ENCODE measurements around the gene KCNN3. TPM values are rescaled to one million over a fixed set of nuclear protein-coding genes. Genes with fewer than 3 reads are reported as not detected.
A peak's percentile ranks its signal among the peaks of the same experiment; 100 is the strongest.

Gene KCNN3
- total RNA-seq, 2 donors from 2014 or later, result 0.10 to 0.42 TPM

- peaks cover 37% of the 10 kb centered on the region for H3K27me3 Mint-ChIP-seq (ENCODE audit: low read depth)
- no peak overlapping the region for H3K27ac Mint-ChIP-seq
- ATAC-seq (replicated peaks in 1 of 2), result peak; percentile 53 to 61
Observed at GRCh38 chr1:154863315-154864174, 6.5 kb downstream of the KCNN3 start.

GRCh38 chr1:154862907-154863306, 7.2 kb downstream of the KCNN3 start:
- Mint-ChIP-seq H3K4me1 (ENCODE audit: low read depth) (peaks cover 63% of the 10 kb centered on the region), H3K27ac (no peak overlapping the region)

More at GRCh38 chr1:154863315-154864174, 6.5 kb downstream of the KCNN3 start:
- Mint-ChIP-seq H3K4me1 (ENCODE audit: low read depth) (peaks cover 57% of the 10 kb centered on the region), H3K9me3 (no peaks in the 10 kb centered on the region), H3K36me3 (ENCODE audit: insufficient read depth in 2 of 2) (no peaks in the 10 kb centered on the region), H3K4me3 (peak overlapping the region; percentile 11 to 36)
- DNase-seq, result peak in 1 of 2 donors; percentile 62

GRCh38 chr1:154861607-154862094, 8.4 kb downstream of the KCNN3 start:
- no peaks in the 10 kb centered on the region for H3K36me3 Mint-ChIP-seq (ENCODE audit: insufficient read depth in 2 of 2)
- peaks cover 24% of the 10 kb centered on the region for H3K27me3 Mint-ChIP-seq (ENCODE audit: low read depth)
- no peak overlapping the region for H3K4me3 Mint-ChIP-seq
- H3K9me3 Mint-ChIP-seq, result no peaks in the 10 kb centered on the region
- H3K4me1 Mint-ChIP-seq (ENCODE audit: low read depth), result peaks cover 69% of the 10 kb centered on the region
- H3K27ac Mint-ChIP-seq, result no peak overlapping the region
- no peak for ATAC-seq (replicated peaks in 1 of 2)
- DNase-seq, result no peak

More at GRCh38 chr1:154862907-154863306, 7.2 kb downstream of the KCNN3 start:
- peak overlapping the region in 1 of 2 donors; percentile 36 for H3K4me3 Mint-ChIP-seq
- DNase-seq (no peak), ATAC-seq (replicated peaks in 1 of 2) (no peak)
- peaks cover 30% of the 10 kb centered on the region for H3K27me3 Mint-ChIP-seq (ENCODE audit: low read depth)
- no peaks in the 10 kb centered on the region for H3K36me3 Mint-ChIP-seq (ENCODE audit: insufficient read depth in 2 of 2)
- H3K9me3 Mint-ChIP-seq, result no peaks in the 10 kb centered on the region

GRCh38 chr1:154860156-154860870, 9.8 kb downstream of the KCNN3 start:
- Mint-ChIP-seq H3K27me3 (ENCODE audit: low read depth) (peaks cover 18% of the 10 kb centered on the region), H3K36me3 (ENCODE audit: insufficient read depth in 2 of 2) (no peaks in the 10 kb centered on the region), H3K27ac (no peak overlapping the region), H3K4me1 (ENCODE audit: low read depth) (peaks cover 68% of the 10 kb centered on the region), H3K4me3 (peak overlapping the region; percentile 62 to 66), H3K9me3 (no peaks in the 10 kb centered on the region)
- no peak for ATAC-seq (replicated peaks in 1 of 2)
- DNase-seq, result no peak

- no peak for DNase-seq
- Mint-ChIP-seq H3K27me3 (ENCODE audit: low read depth) (peaks cover 18% of the 10 kb centered on the region), H3K9me3 (no peaks in the 10 kb centered on the region), H3K4me3 (no peak overlapping the region), H3K4me1 (ENCODE audit: low read depth) (peaks cover 63% of the 10 kb centered on the region), H3K27ac (no peak overlapping the region), H3K36me3 (ENCODE audit: insufficient read depth in 2 of 2) (no peaks in the 10 kb centered on the region)
- peak; percentile 52 to 65 for ATAC-seq (replicated peaks in 1 of 2)
Observed at GRCh38 chr1:154859786-154860155, 10.3 kb downstream of the KCNN3 start.

- ATAC-seq (replicated peaks in 1 of 2), result no peak
Observed at GRCh38 chr1:154859151-154859785, 10.8 kb downstream of the KCNN3 start.

GRCh38 chr1:154857441-154858215, 12.5 kb downstream of the KCNN3 start:
- peaks cover 41% of the 10 kb centered on the region for H3K4me1 Mint-ChIP-seq (ENCODE audit: low read depth)
- ATAC-seq (replicated peaks in 1 of 2) (peak; percentile 41 to 74), DNase-seq (peak; percentile 30 to 36)
- peak overlapping the region in 1 of 2 donors; percentile 41 for H3K4me3 Mint-ChIP-seq
- peaks cover 18% of the 10 kb centered on the region for H3K27me3 Mint-ChIP-seq (ENCODE audit: low read depth)
- no peaks in the 10 kb centered on the region for H3K9me3 Mint-ChIP-seq
- H3K27ac Mint-ChIP-seq, result no peak overlapping the region
- no peaks in the 10 kb centered on the region for H3K36me3 Mint-ChIP-seq (ENCODE audit: insufficient read depth in 2 of 2)

More at GRCh38 chr1:154859151-154859785, 10.8 kb downstream of the KCNN3 start:
- Mint-ChIP-seq H3K27me3 (ENCODE audit: low read depth) (peaks cover 18% of the 10 kb centered on the region), H3K27ac (no peak overlapping the region), H3K4me3 (no peak overlapping the region), H3K9me3 (no peaks in the 10 kb centered on the region), H3K36me3 (ENCODE audit: insufficient read depth in 2 of 2) (no peaks in the 10 kb centered on the region), H3K4me1 (ENCODE audit: low read depth) (peaks cover 58% of the 10 kb centered on the region)
- DNase-seq, result no peak

GRCh38 chr1:154857022-154857421, 13.1 kb downstream of the KCNN3 start:
- no peak for DNase-seq
- ATAC-seq (replicated peaks in 1 of 2), result no peak
- H3K9me3 Mint-ChIP-seq, result no peaks in the 10 kb centered on the region
- peaks cover 15% of the 10 kb centered on the region for H3K27me3 Mint-ChIP-seq (ENCODE audit: low read depth)
- no peaks in the 10 kb centered on the region for H3K36me3 Mint-ChIP-seq (ENCODE audit: insufficient read depth in 2 of 2)
- no peak overlapping the region for H3K4me3 Mint-ChIP-seq
- no peak overlapping the region for H3K27ac Mint-ChIP-seq
- peaks cover 35% of the 10 kb centered on the region for H3K4me1 Mint-ChIP-seq (ENCODE audit: low read depth)

GRCh38 chr1:154856544-154856943, 13.5 kb downstream of the KCNN3 start:
- no peak overlapping the region for H3K27ac Mint-ChIP-seq
- peaks cover 38% of the 10 kb centered on the region for H3K4me1 Mint-ChIP-seq (ENCODE audit: low read depth)
- DNase-seq, result no peak
- H3K36me3 Mint-ChIP-seq (ENCODE audit: insufficient read depth in 2 of 2), result no peaks in the 10 kb centered on the region
- H3K4me3 Mint-ChIP-seq, result no peak overlapping the region
- H3K9me3 Mint-ChIP-seq, result no peaks in the 10 kb centered on the region
- peaks cover 11% of the 10 kb centered on the region for H3K27me3 Mint-ChIP-seq (ENCODE audit: low read depth)
- peak; percentile 18 to 21 for ATAC-seq (replicated peaks in 1 of 2)

- ATAC-seq (replicated peaks in 1 of 2) (no peak), DNase-seq (no peak)
- Mint-ChIP-seq H3K4me1 (ENCODE audit: low read depth) (peaks cover 40% of the 10 kb centered on the region), H3K27me3 (ENCODE audit: low read depth) (peaks cover 6% of the 10 kb centered on the region), H3K27ac (no peak overlapping the region), H3K36me3 (ENCODE audit: insufficient read depth in 2 of 2) (no peaks in the 10 kb centered on the region), H3K9me3 (no peaks in the 10 kb centered on the region), H3K4me3 (no peak overlapping the region)
Observed at GRCh38 chr1:154856049-154856448, 14.0 kb downstream of the KCNN3 start.

- H3K36me3 Mint-ChIP-seq (ENCODE audit: insufficient read depth in 2 of 2), result no peaks in the 10 kb centered on the region
- peaks cover 3% of the 10 kb centered on the region for H3K27me3 Mint-ChIP-seq (ENCODE audit: low read depth)
- no peak overlapping the region for H3K4me3 Mint-ChIP-seq
- ATAC-seq (replicated peaks in 1 of 2) (peak in 1 of 2 donors; percentile 26), DNase-seq (no peak)
- H3K9me3 Mint-ChIP-seq, result no peaks in the 10 kb centered on the region
- H3K4me1 Mint-ChIP-seq (ENCODE audit: low read depth), result peaks cover 39% of the 10 kb centered on the region
- no peak overlapping the region for H3K27ac Mint-ChIP-seq
Observed at GRCh38 chr1:154855186-154855851, 14.8 kb downstream of the KCNN3 start.

GRCh38 chr1:154852845-154853244, 17.2 kb downstream of the KCNN3 start:
- peaks cover 36% of the 10 kb centered on the region for H3K4me1 Mint-ChIP-seq (ENCODE audit: low read depth)
- H3K36me3 Mint-ChIP-seq (ENCODE audit: insufficient read depth in 2 of 2), result no peaks in the 10 kb centered on the region
- H3K4me3 Mint-ChIP-seq, result no peak overlapping the region
- H3K9me3 Mint-ChIP-seq, result no peaks in the 10 kb centered on the region
- ATAC-seq (replicated peaks in 1 of 2) (no peak), DNase-seq (no peak)
- no peak overlapping the region for H3K27ac Mint-ChIP-seq
- H3K27me3 Mint-ChIP-seq (ENCODE audit: low read depth), result peaks cover 13% of the 10 kb centered on the region
